HepG2 (cell line): ENCODE measurements around the gene PRSS48. TPM values are rescaled to one million over a fixed set of nuclear protein-coding genes. Genes with fewer than 3 reads are reported as not detected.
A peak's percentile ranks its signal among the peaks of the same experiment; 100 is the strongest.

Experiments used
- ATF2 ChIP-seq: sonication (generic); formaldehyde crosslinking; IDR thresholded peaks from 2 replicates; pipeline ENCODE4 v1.4.0; 2020; ENCODE audit warnings: missing genetic modification reagents
- ELF4 ChIP-seq: sonication (generic); formaldehyde crosslinking; IDR thresholded peaks from 2 replicates; pipeline ENCODE4 v1.5.0; 2020; ENCODE audit warnings: missing genetic modification reagents, mild to moderate bottlenecking, moderate library complexity, borderline replicate concordance
- ERF ChIP-seq: IDR thresholded peaks from 2 replicates; pipeline ENCODE4 v1.6.1; 2018; ENCODE audit warnings: missing biosample characterization, missing genetic modification reagents
- ETS1 ChIP-seq: sonication (generic); formaldehyde crosslinking; IDR thresholded peaks from 2 replicates; pipeline ENCODE4 v1.4.0; 2020; ENCODE audit warnings: missing genetic modification reagents
- FOSL2 ChIP-seq: sonication (generic); formaldehyde crosslinking; IDR thresholded peaks from 2 replicates; pipeline ENCODE4 v1.4.0; 2020; ENCODE audit warnings: missing genetic modification reagents
- HDAC1 ChIP-seq: sonication (generic); formaldehyde crosslinking; IDR thresholded peaks from 2 replicates; pipeline ENCODE4 v1.5.1; 2020; ENCODE audit warnings: mild to moderate bottlenecking, missing genetic modification reagents
- HNF1A ChIP-seq, 2 experiments: sonication (generic) in 1 of 2; formaldehyde crosslinking in 1 of 2; IDR thresholded peaks; 2 replicates each; pipeline versions ENCODE4 v1.4.0 to v1.6.1; 2016 to 2020; ENCODE audit warnings: borderline replicate concordance in 1 of 2, low read depth in 1 of 2, mild to moderate bottlenecking in 1 of 2, missing genetic modification reagents in 1 of 2
- KAT8 ChIP-seq: IDR thresholded peaks from 2 replicates; pipeline ENCODE4 v1.6.1; 2016; ENCODE audit warnings: missing genetic modification reagents, missing compliant biosample characterization
- KLF6 ChIP-seq: IDR thresholded peaks from 2 replicates; pipeline ENCODE4 v1.8.0; 2016; ENCODE audit warnings: missing biosample characterization, missing genetic modification reagents
- NFATC3 ChIP-seq: sonication (generic); formaldehyde crosslinking; IDR thresholded peaks from 2 replicates; pipeline ENCODE4 v1.5.1; 2020; ENCODE audit warnings: mild to moderate bottlenecking, missing genetic modification reagents
- POLR2AphosphoS5 ChIP-seq: IDR thresholded peaks from 2 replicates; pipeline ENCODE4 v1.6.1; 2012; ENCODE audit warnings: low read depth, low read length
- SIX4 ChIP-seq: sonication (generic); formaldehyde crosslinking; IDR thresholded peaks from 2 replicates; pipeline ENCODE4 v1.4.0; 2020; ENCODE audit warnings: missing genetic modification reagents
- SOX13 ChIP-seq, 3 experiments: fragments of 450-650 bp in 1 of 3; sonication (generic) in 1 of 3; formaldehyde crosslinking in 1 of 3; IDR thresholded peaks in 2 of 3; conservative IDR thresholded peaks in 1 of 3; 2 replicates each; pipeline versions ENCODE4 v1.5.0 to v1.6.1; 2016 to 2020; ENCODE audit warnings: antibody characterized with exemption in 1 of 3, mild to moderate bottlenecking in 1 of 3, missing compliant biosample characterization in 1 of 3, missing genetic modification reagents in 1 of 3, moderate library complexity in 1 of 3
- ZNF225 ChIP-seq: sonication (generic); formaldehyde crosslinking; IDR thresholded peaks from 2 replicates; pipeline ENCODE4 v1.4.0; 2020; ENCODE audit warnings: mild to moderate bottlenecking, missing genetic modification reagents
- ZNF33A ChIP-seq: sonication (generic); formaldehyde crosslinking; IDR thresholded peaks from 2 replicates; pipeline ENCODE4 v1.5.1; 2020; ENCODE audit warnings: missing genetic modification reagents, mild to moderate bottlenecking, moderate library complexity, borderline replicate concordance
- ZNF431 ChIP-seq: sonication (generic); formaldehyde crosslinking; IDR thresholded peaks from 2 replicates; pipeline ENCODE4 v1.9.0; 2022; ENCODE audit warnings: missing genetic modification reagents, low read depth, mild to moderate bottlenecking, borderline replicate concordance
- ZNF558 ChIP-seq: sonication (generic); formaldehyde crosslinking; IDR thresholded peaks from 2 replicates; pipeline ENCODE4 v1.9.0; 2022; ENCODE audit warnings: mild to moderate bottlenecking, missing genetic modification reagents, borderline replicate concordance
- ZNF652 ChIP-seq: IDR thresholded peaks from 2 replicates; pipeline ENCODE4 v1.6.1; 2016; ENCODE audit warnings: low read depth, borderline replicate concordance
- ZNF691 ChIP-seq: sonication (generic); formaldehyde crosslinking; IDR thresholded peaks from 2 replicates; pipeline ENCODE4 v1.4.0; 2020; ENCODE audit warnings: missing genetic modification reagents, low read depth, mild to moderate bottlenecking, borderline replicate concordance
- ZNF839 ChIP-seq: sonication (generic); formaldehyde crosslinking; IDR thresholded peaks from 2 replicates; pipeline ENCODE4 v1.4.0; 2020; ENCODE audit warnings: missing genetic modification reagents, mild to moderate bottlenecking, borderline replicate concordance
- polyA plus RNA-seq, 8 experiments: library from polyadenylated mRNA; depleted of rRNA in 3 of 8; stranded (reverse) in 7 of 8; unstranded in 1 of 8; fragments of >200 nt; fragmentation: Illumina TruSeq in 4 of 8; extraction: Trizol in 4 of 8; gene quantifications; 2 replicates each; pipeline versions ENCODE4 v1.2.1 to v1.2.3, GENCODE V29; 2011 to 2016; ENCODE audit warnings: low read depth in 4 of 8, missing spikeins in 1 of 8, mixed read lengths in 1 of 8; ENCODE audit not compliant: insufficient read depth in 1 of 8
- total RNA-seq, 5 experiments: library from RNA; depleted of rRNA; stranded (reverse); fragments of >200 nt; fragmentation: Illumina TruSeq; extraction: Trizol; gene quantifications; 2 replicates each; pipeline ENCODE4 v1.2.3, GENCODE V29; 2016; ENCODE audit warnings: low read depth in 1 of 5

PRSS48 gene
- total and polyA plus RNA-seq, 2 of the 13 experiments (the other 11 are each of a cell fraction or from before 2014, with no cell fraction given), result not detected

- TF ChIP-seq SOX13 (IDR thresholded peaks at IDR 0.05), result peak; percentile 86
- peak in 1 of 2 experiments; percentile 95; a peak in 2 of 4 replicates for TF ChIP-seq SOX13 (CRISPR knock-in tag; conservative IDR thresholded peaks at IDR 0.05 in 1 of 2, IDR thresholded peaks at IDR 0.05 in 1 of 2)
- peak; percentile 58; the same call in 1 of the 2 replicates for TF ChIP-seq HNF1A (IDR thresholded peaks at IDR 0.05; ENCODE audit: low read depth)
- peak; percentile 81; the same call in 1 of the 2 replicates for TF ChIP-seq HNF1A (CRISPR knock-in tag; IDR thresholded peaks at IDR 0.05; ENCODE audit: borderline replicate concordance)
- peak; percentile 27; the same call in 1 of the 2 replicates for TF ChIP-seq ELF4 (CRISPR knock-in tag)
- TF ChIP-seq FOSL2 (CRISPR knock-in tag), result peak; percentile 89
- peak; percentile 89 for TF ChIP-seq ERF (CRISPR knock-in tag)
- peak; percentile 91; the same call in 1 of the 2 replicates for TF ChIP-seq ZNF431 (CRISPR knock-in tag)
- TF ChIP-seq NFATC3 (CRISPR knock-in tag), result peak; percentile 63; the same call in 1 of the 2 replicates
- peak; percentile 12; the same call in 1 of the 2 replicates for TF ChIP-seq SIX4 (CRISPR knock-in tag)
- peak; percentile 78; the same call in 1 of the 2 replicates for TF ChIP-seq ZNF691 (CRISPR knock-in tag)
- peak; percentile 80; the same call in 1 of the 2 replicates for TF ChIP-seq ATF2 (CRISPR knock-in tag)
- peak; percentile 97 for TF ChIP-seq HDAC1
- peak; percentile 69 for TF ChIP-seq POLR2AphosphoS5
- no peak for TF ChIP-seq ZNF225 (CRISPR knock-in tag)
- peak; percentile 50; the same call in 1 of the 2 replicates for TF ChIP-seq ZNF652 (CRISPR knock-in tag)
- TF ChIP-seq ETS1 (CRISPR knock-in tag), result no peak
- TF ChIP-seq ZNF33A (CRISPR knock-in tag), result peak; percentile 96
- no peak for TF ChIP-seq ZNF839
- TF ChIP-seq KAT8 (CRISPR knock-in tag), result peak; percentile 84
- TF ChIP-seq ZNF558, result 0 out of 2 replicates have a peak, but pooled peaks have one; percentile 79
- peak; percentile 69; the same call in 1 of the 2 replicates for TF ChIP-seq KLF6 (CRISPR knock-in tag)
Measured at GRCh38 chr4:151325111-151325948, 48.4 kb downstream of the PRSS48 start, which contains the start of gene SH3D19 (continued).
